Upper lobe of left lung (tissue), 6 donors: ENCODE data around the gene TSC22D2. TPM values are rescaled to one million over a fixed set of nuclear protein-coding genes. Genes with fewer than 3 reads are reported as not detected.

Experiments used
- ATAC-seq, 2 donors: fragments of 200-7000 bp; cut with Tn5 transposase; one replicate each; pipeline ENCODE4 v1.9.1; 2022; ENCODE audit warnings: mild to moderate bottlenecking in 2 of 2, moderate library complexity in 2 of 2; ENCODE audit not compliant: low FRiP score in 2 of 2
- DNase-seq, 2 donors: peaks; one replicate each; pipeline ENCODE4 v3.0.0-alpha.2; 2019 to 2020
- H3K27ac ChIP-seq, 4 donors: fragments of 200-600 bp; sonication (generic); one replicate each; pipeline ENCODE4 v1.5.1; 2016 to 2019
- H3K27me3 ChIP-seq, 4 donors: fragments of 200-600 bp; sonication (generic); one replicate each; pipeline ENCODE4 v1.5.1; 2017 to 2019
- H3K36me3 ChIP-seq, 4 donors: fragments of 200-600 bp; sonication (generic); one replicate each; pipeline ENCODE4 v1.5.1; 2016 to 2019
- H3K4me1 ChIP-seq, 4 donors: fragments of 200-600 bp; sonication (generic); one replicate each; pipeline ENCODE4 v1.5.1; 2018 to 2019
- H3K4me3 ChIP-seq, 4 donors: fragments of 200-600 bp; sonication (generic); one replicate each; pipeline ENCODE4 v1.5.1; 2017 to 2019; ENCODE audit warnings: mild to moderate bottlenecking in 2 of 4, moderate library complexity in 1 of 4
- H3K9me3 ChIP-seq, 4 donors: fragments of 200-600 bp; sonication (generic); one replicate each; pipeline ENCODE4 v1.5.1; 2018 to 2019
- EP300 ChIP-seq, 4 donors: sonication (generic); formaldehyde crosslinking; IDR thresholded peaks; one replicate each; pipeline ENCODE4 v1.5.1; 2017; ENCODE audit warnings: antibody characterized with exemption in 4 of 4, control low read depth in 2 of 4
- POLR2A ChIP-seq, 4 donors: fragments of 450-650 bp; IDR thresholded peaks; one replicate each; pipeline ENCODE4 v1.5.1; 2016 to 2017; ENCODE audit warnings: antibody characterized with exemption in 4 of 4, mild to moderate bottlenecking in 2 of 4
- POLR2AphosphoS5 ChIP-seq, 2 donors: sonication (generic); formaldehyde crosslinking; IDR thresholded peaks; one replicate each; pipeline ENCODE4 v1.5.1; 2017; ENCODE audit warnings: antibody characterized with exemption in 2 of 2
- WGBS, 2 donors: methylation state at CpG; one replicate each; pipeline ENCODE4 v1.1.5; 2017 to 2018; 5-methylcytosine and 5-hydroxymethylcytosine counted together
- total RNA-seq, 6 donors: library from RNA; depleted of rRNA in 4 of 6; stranded (reverse); fragments of >200 nt in 4 of 6; gene quantifications; one replicate each; pipeline versions ENCODE4 v1.1.0 to v1.2.1, GENCODE V29; 2016 to 2021
- TF ChIP-seq, protein P1 (sequence below), 6 experiments: fragments of 450-650 bp in 4 of 6; fragments of 200-600 bp in 2 of 6; sonication (generic) in 2 of 6; IDR thresholded peaks; one replicate each; pipeline ENCODE4 v1.5.1; 2016 to 2019; ENCODE audit warnings: antibody characterized with exemption in 6 of 6
- donor health status: DM: no; HTN: no; CAD: no; lungs with moderate emphysema.
- donor health status: DM: no; HTN: yes; CAD: no; lungs with severe emphysema.

Gene TSC22D2
- total RNA-seq, 6 donors from 2014 or later = 18.3 to 31.4 (median 25.5) TPM

DNA sequence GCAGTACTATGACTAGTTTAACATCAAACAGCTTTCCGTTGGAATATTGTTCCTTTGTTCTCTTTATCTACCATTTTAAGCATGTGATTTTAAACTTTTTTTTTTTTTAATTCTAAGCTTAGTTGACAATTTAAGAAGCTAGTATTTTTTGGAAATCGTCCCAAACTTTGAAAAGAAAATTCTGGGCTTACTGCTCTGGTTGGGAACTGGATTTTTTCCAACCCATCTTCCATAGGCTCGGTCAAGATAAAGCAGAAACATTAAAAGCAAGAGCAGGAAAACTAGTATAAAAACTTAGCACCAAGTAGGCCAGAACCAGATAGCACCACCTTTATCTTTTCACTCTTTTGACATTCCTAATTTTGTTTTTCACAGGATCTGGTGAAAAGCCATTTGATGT lies 49.9 kb downstream of the TSC22D2 start:
- DNase-seq = no peak
- no peaks in the 10 kb centered on the region for H3K9me3 ChIP-seq
- no peak overlapping the region for H3K4me3 ChIP-seq
- no peaks in the 10 kb centered on the region for H3K27me3 ChIP-seq
- H3K36me3 ChIP-seq = peaks cover 0 to 27% (median 10%) of the 10 kb centered on the region in 4 donors
- no peak for ATAC-seq
- peaks cover 0 to 6% (median 2%) of the 10 kb centered on the region in 4 donors for H3K4me1 ChIP-seq
- WGBS, 2 donors = 79 to 90% methylated on average over 3 of the region's 3 CpGs
- H3K27ac ChIP-seq = no peak overlapping the region
- TF ChIP-seq POLR2AphosphoS5 (IDR thresholded peaks at IDR 0.05) (no peak), EP300 (IDR thresholded peaks at IDR 0.05) (no peak), POLR2A (IDR thresholded peaks at IDR 0.05) (no peak)
- TF ChIP-seq, protein P1, sequence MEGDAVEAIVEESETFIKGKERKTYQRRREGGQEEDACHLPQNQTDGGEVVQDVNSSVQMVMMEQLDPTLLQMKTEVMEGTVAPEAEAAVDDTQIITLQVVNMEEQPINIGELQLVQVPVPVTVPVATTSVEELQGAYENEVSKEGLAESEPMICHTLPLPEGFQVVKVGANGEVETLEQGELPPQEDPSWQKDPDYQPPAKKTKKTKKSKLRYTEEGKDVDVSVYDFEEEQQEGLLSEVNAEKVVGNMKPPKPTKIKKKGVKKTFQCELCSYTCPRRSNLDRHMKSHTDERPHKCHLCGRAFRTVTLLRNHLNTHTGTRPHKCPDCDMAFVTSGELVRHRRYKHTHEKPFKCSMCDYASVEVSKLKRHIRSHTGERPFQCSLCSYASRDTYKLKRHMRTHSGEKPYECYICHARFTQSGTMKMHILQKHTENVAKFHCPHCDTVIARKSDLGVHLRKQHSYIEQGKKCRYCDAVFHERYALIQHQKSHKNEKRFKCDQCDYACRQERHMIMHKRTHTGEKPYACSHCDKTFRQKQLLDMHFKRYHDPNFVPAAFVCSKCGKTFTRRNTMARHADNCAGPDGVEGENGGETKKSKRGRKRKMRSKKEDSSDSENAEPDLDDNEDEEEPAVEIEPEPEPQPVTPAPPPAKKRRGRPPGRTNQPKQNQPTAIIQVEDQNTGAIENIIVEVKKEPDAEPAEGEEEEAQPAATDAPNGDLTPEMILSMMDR (IDR thresholded peaks at IDR 0.05) = no peak

DNA sequence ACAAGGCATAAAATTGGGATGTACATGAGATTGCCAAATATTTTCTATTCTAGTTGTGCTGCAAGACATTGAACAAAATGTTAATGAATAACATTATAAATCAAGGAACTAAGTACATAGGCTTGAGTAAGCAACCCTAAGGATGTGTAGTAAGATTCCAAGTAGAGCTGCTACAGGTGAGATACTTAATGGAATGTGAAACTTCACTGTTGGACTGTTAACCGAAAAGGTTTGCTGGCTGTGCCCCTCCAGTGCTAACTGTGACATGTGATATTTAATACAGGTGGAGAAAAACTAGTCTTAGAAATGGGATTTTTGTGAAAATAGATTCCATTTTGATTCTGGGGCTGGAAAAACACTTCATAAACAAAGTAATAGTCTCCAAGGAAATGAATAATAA lies 52.4 kb downstream of the TSC22D2 start:
- ATAC-seq (no peak), DNase-seq (no peak)
- Histone ChIP-seq H3K9me3 (no peaks in the 10 kb centered on the region), H3K36me3 (peaks cover 0 to 27% (median 10%) of the 10 kb centered on the region in 4 donors), H3K27me3 (no peaks in the 10 kb centered on the region), H3K27ac (no peak overlapping the region), H3K4me3 (no peak overlapping the region), H3K4me1 (no peaks in the 10 kb centered on the region)
- 79 to 84% methylated on average over 1 of the region's 1 CpG for WGBS, 2 donors
- TF ChIP-seq POLR2A (IDR thresholded peaks at IDR 0.05) (no peak), EP300 (IDR thresholded peaks at IDR 0.05) (no peak), POLR2AphosphoS5 (IDR thresholded peaks at IDR 0.05) (no peak)
- TF ChIP-seq, protein P1 (IDR thresholded peaks at IDR 0.05) = no peak

DNA sequence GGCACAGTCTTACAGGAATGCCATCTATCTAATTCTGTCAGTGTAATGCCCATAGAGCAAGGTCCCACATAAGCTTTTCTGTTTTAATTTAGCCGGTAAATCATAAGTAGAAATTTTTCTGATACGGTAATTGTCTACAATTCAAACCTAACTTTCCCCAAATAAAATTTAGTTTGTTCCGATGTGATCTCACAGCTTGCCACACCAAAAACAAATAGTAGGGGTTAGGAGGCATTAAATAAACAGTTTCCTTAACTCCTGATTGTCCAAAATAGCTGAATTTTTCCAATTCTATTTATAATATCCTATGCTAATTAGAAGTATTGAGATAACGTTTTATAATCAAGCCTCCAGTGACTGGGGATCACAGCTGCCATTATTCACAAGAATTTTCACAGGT lies 53.3 kb downstream of the TSC22D2 start:
- 69 to 76% methylated on average over 4 of the region's 4 CpGs for WGBS, 2 donors
- H3K36me3 ChIP-seq = peaks cover 0 to 27% (median 10%) of the 10 kb centered on the region in 4 donors
- DNase-seq (no peak), ATAC-seq (no peak)
- H3K4me3 ChIP-seq = no peak overlapping the region
- H3K27me3 ChIP-seq = no peaks in the 10 kb centered on the region
- H3K27ac ChIP-seq = no peak overlapping the region
- H3K4me1 ChIP-seq = no peaks in the 10 kb centered on the region
- TF ChIP-seq EP300 (IDR thresholded peaks at IDR 0.05) (no peak), POLR2A (IDR thresholded peaks at IDR 0.05) (no peak), POLR2AphosphoS5 (IDR thresholded peaks at IDR 0.05) (no peak)
- TF ChIP-seq, protein P1 (IDR thresholded peaks at IDR 0.05) = no peak
- H3K9me3 ChIP-seq = no peaks in the 10 kb centered on the region

DNA sequence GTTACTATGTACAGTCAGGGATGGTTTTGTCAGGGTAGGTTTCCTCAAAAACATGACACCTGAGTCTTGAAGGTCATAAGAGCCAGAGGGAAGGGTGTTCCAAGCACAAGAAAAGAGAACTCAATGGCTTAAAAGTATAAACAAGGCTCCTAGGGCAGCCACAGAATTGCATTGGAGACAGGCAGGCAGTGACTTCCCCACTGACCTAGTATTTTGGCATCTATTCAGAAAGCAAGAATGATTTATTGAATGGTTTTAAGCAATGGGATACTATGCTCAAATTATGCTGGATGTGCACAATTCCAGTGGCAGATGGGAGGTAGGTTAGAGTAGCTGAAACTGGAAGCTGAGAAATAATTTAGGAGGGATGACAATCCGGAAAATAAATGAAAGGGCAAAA lies 54.0 kb downstream of the TSC22D2 start:
- no peak overlapping the region for H3K4me3 ChIP-seq
- H3K27me3 ChIP-seq = no peaks in the 10 kb centered on the region
- DNase-seq = no peak
- 93 to 97% methylated on average over 1 of the region's 1 CpG for WGBS, 2 donors
- H3K4me1 ChIP-seq = no peaks in the 10 kb centered on the region
- ATAC-seq = peak in 1 of 2 donors; percentile 32
- no peaks in the 10 kb centered on the region for H3K9me3 ChIP-seq
- no peak overlapping the region for H3K27ac ChIP-seq
- peaks cover 0 to 26% (median 10%) of the 10 kb centered on the region in 4 donors for H3K36me3 ChIP-seq
- TF ChIP-seq, protein P1 (IDR thresholded peaks at IDR 0.05) = no peak
- TF ChIP-seq POLR2A (IDR thresholded peaks at IDR 0.05) (no peak), POLR2AphosphoS5 (IDR thresholded peaks at IDR 0.05) (no peak), EP300 (IDR thresholded peaks at IDR 0.05) (no peak)

DNA sequence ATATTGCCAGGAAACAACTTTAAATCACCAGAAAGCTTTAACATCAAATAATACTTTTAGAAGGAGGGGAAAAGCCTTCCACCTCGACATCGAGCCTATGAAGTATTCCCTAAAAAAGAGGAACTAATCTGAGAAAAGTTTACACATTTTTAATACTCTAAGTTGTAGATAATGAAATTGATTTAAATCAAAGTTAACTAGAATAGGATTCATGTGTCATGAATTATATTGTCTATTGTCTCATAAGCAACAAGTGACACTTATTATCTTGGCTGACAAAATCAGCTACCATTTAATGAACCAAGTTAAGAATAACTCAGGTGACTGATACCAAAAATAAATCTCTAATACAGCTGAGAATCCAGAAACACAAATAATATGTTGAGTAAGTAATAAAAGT lies 56.6 kb downstream of the TSC22D2 start:
- ATAC-seq = no peak
- WGBS, 2 donors = 79 to 96% methylated on average over 2 of the region's 2 CpGs
- no peak overlapping the region for H3K27ac ChIP-seq
- H3K27me3 ChIP-seq = no peaks in the 10 kb centered on the region
- TF ChIP-seq POLR2AphosphoS5 (IDR thresholded peaks at IDR 0.05) (no peak), EP300 (IDR thresholded peaks at IDR 0.05) (no peak), POLR2A (IDR thresholded peaks at IDR 0.05) (no peak)
- TF ChIP-seq, protein P1 (IDR thresholded peaks at IDR 0.05) = no peak
- no peak for DNase-seq
- H3K9me3 ChIP-seq = no peaks in the 10 kb centered on the region
- H3K4me1 ChIP-seq = no peaks in the 10 kb centered on the region
- H3K4me3 ChIP-seq = no peak overlapping the region
- H3K36me3 ChIP-seq = peaks cover 0 to 4% (median 0%) of the 10 kb centered on the region in 4 donors
